Left ventricle myocardium inferior (tissue), 1 donor: Measurements from ENCODE around the gene NRXN2. TPM values are rescaled to one million over a fixed set of nuclear protein-coding genes. Genes with fewer than 3 reads are reported as not detected.

ENCODE experiments used
- DNase-seq: peaks from one replicate; pipeline ENCODE4 v3.0.0-alpha.2; 2020
- H3K27ac ChIP-seq: fragments of 200-600 bp; replicated peaks from 2 replicates; pipeline ENCODE4 v1.8.0; 2021
- H3K27me3 ChIP-seq: fragments of 200-600 bp; 2 replicates; pipeline ENCODE4 v1.8.0; 2021; ENCODE audit warnings: low read depth
- H3K36me3 ChIP-seq: fragments of 200-600 bp; 2 replicates; pipeline ENCODE4 v1.8.0; 2021
- H3K4me1 ChIP-seq: fragments of 200-600 bp; 2 replicates; pipeline ENCODE4 v1.8.0; 2021
- H3K4me3 ChIP-seq: fragments of 200-600 bp; 2 replicates; pipeline ENCODE4 v1.8.0; 2021; ENCODE audit warnings: mild to moderate bottlenecking, moderate library complexity
- H3K9me3 ChIP-seq: fragments of 200-600 bp; replicated peaks from 2 replicates; pipeline ENCODE4 v1.8.0; 2021
- intact Hi-C: fragments of 100-400 bp; cut with micrococcal nuclease; formaldehyde crosslinking; loops from one replicate; pipeline ENCODE4 v1.11.0; 2022
- total RNA-seq: library from RNA; stranded (reverse); fragmentation: NEBNext Ultra II Directional; extraction: Animal tissue kit (Norgen Biotek cat#: 25700); gene quantifications from one replicate; pipeline ENCODE4 v1.2.1, GENCODE V29; 2021
- TF ChIP-seq, protein P1 (sequence below): fragments of 200-600 bp; IDR thresholded peaks from 2 replicates; pipeline ENCODE4 v1.8.0; 2021; ENCODE audit warnings: antibody characterized with exemption, mild to moderate bottlenecking, borderline replicate concordance
- donor health status: DM: no; HTN: yes; CAD: no; lungs with severe emphysema.

Gene NRXN2
- total RNA-seq, 1 donor from 2014 or later, result 0.71 TPM

DNA sequence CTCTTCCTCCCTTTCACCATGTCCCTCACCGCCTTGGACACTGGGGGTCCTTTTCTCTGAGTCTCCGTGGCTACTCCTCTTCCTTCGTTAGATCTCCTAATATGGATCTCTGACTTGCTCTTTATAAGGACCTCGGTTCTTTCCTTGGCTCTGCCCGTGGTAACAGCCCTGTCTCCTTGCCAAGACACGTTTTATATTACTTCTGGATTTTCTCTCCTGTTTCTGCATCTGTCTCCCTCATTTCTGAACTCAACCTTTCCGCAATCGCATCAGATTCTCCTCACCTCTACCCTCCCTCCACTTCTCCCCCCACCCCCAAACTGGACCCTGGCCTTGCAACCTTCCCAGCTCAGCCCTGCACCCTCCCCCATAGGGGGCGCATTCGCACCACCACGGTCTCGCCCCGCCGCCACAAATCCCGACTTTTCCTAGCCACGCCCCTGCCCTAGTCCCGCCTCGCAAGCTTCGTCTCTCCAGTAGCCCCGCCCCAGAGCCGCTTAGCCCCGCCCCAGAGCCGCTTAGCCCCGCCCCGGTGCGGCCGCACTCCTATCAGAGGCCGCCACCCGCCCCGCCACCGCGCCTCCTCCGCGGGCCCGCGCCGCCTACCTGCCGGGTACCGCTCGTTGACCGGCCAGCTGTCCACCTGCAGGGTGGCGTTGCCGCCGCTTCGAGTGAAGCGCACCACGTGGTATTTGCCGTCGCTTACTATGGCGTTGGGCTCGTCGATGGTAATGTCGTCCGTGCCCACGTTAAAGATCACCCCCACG lies 93.0 kb downstream of the NRXN2 start:
- Histone ChIP-seq H3K4me3 (no peak overlapping the region), H3K27me3 (peaks cover 80% of the 10 kb centered on the region), H3K36me3 (no peaks in the 10 kb centered on the region), H3K4me1 (no peaks in the 10 kb centered on the region), H3K9me3 (no peaks in the 10 kb centered on the region), H3K27ac (no peak overlapping the region)
- DNase-seq, result no peak
- TF ChIP-seq, protein P1, sequence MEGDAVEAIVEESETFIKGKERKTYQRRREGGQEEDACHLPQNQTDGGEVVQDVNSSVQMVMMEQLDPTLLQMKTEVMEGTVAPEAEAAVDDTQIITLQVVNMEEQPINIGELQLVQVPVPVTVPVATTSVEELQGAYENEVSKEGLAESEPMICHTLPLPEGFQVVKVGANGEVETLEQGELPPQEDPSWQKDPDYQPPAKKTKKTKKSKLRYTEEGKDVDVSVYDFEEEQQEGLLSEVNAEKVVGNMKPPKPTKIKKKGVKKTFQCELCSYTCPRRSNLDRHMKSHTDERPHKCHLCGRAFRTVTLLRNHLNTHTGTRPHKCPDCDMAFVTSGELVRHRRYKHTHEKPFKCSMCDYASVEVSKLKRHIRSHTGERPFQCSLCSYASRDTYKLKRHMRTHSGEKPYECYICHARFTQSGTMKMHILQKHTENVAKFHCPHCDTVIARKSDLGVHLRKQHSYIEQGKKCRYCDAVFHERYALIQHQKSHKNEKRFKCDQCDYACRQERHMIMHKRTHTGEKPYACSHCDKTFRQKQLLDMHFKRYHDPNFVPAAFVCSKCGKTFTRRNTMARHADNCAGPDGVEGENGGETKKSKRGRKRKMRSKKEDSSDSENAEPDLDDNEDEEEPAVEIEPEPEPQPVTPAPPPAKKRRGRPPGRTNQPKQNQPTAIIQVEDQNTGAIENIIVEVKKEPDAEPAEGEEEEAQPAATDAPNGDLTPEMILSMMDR, result no peak
- intact Hi-C loops, result no loop called here

DNA sequence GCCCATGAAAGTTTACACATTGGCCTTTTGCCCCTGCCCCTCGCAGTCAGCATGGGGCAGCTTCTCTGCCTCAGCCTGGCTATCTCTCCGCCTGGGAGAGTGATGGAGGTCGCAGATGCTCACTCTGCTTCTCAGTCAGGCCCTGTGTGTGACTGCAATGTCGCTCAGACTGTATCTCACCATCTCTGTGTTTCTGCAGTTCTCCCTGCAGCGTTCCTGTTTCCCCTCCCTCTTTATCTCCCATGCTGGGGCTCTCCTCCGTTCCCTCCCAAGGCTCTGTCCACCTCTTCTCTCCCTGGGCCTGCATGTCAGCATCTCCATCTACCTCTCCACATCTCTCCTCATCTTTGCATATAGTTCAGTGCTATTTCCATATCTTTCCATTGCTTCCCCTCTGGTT lies 93.9 kb downstream of the NRXN2 start:
- Histone ChIP-seq H3K9me3 (no peaks in the 10 kb centered on the region), H3K27me3 (peaks cover 72% of the 10 kb centered on the region), H3K4me1 (no peaks in the 10 kb centered on the region), H3K4me3 (no peak overlapping the region), H3K27ac (no peak overlapping the region), H3K36me3 (no peaks in the 10 kb centered on the region)
- TF ChIP-seq, protein P1, result no peak
- intact Hi-C loops, result no loop called here
- DNase-seq, result no peak

DNA sequence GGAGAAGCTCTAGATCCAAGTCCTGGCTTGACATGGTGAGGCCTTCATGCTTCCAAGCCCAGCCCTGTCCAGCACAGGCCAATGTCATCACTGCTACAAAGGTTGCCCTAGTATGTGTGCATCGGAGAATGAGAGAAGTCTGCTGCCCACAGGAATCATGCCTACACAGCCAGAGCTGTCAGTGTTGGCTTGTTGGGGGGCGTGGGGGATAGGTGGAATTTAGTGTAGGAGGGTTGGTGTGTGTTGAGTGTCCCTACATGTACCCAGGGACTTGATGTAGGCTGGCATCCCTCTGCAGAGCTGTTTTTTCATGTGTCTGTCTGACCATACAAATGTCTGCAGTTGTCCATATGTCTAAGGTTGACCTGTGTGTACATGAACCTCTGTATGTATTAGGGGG lies 94.4 kb downstream of the NRXN2 start:
- TF ChIP-seq, protein P1, result no peak
- Histone ChIP-seq H3K4me1 (no peaks in the 10 kb centered on the region), H3K4me3 (no peak overlapping the region), H3K27me3 (peaks cover 67% of the 10 kb centered on the region), H3K9me3 (no peaks in the 10 kb centered on the region), H3K36me3 (no peaks in the 10 kb centered on the region), H3K27ac (no peak overlapping the region)
- DNase-seq, result no peak
- intact Hi-C loops, result no loop called here

DNA sequence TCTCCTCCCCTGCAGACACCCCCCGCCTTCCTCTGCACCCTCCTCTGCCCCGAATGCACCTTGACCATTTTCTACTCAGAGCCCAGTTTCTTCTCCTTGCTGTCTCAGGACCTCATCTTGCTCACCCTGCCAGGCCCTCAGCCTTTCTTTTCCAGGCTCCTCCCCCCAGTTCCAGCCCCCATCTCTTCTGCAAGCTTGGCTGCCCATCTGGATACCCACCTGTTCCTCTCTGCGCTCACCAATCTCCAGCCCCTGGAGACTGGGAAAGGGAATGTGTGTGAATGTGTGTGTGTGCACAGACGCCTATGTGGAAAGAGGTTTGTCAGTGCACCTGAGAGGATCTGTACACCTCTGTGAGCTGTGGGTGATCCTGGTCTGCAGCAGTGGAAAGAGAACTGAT lies 95.6 kb downstream of the NRXN2 start:
- TF ChIP-seq, protein P1, result no peak
- Histone ChIP-seq H3K4me3 (no peak overlapping the region), H3K36me3 (no peaks in the 10 kb centered on the region), H3K4me1 (no peaks in the 10 kb centered on the region), H3K9me3 (no peaks in the 10 kb centered on the region), H3K27me3 (peaks cover 62% of the 10 kb centered on the region), H3K27ac (no peak overlapping the region)
- DNase-seq, result no peak
- intact Hi-C loops, result no loop called here

DNA sequence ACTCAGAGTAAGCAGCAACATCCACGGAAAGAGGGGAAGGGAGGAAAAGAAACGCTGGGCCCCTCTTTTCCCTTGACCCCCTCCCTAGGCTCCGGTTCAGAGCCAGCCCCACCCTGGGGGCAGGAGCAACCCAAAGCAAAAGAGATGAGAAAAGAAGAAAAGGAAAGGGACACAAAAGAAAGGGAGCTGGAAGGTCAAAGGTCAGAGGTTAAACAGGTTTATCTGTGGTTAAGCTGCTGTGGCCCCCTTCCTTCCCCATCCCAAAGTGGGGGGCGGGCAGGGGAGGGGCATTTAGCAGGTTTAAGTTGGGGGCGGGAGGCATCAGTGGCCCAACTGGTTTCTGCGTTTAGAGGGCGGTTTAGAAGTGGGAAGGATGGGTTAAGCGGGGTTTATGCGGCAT lies 96.4 kb downstream of the NRXN2 start:
- Histone ChIP-seq H3K36me3 (no peaks in the 10 kb centered on the region), H3K4me1 (no peaks in the 10 kb centered on the region), H3K27ac (no peak overlapping the region), H3K9me3 (no peaks in the 10 kb centered on the region), H3K27me3 (peaks cover 62% of the 10 kb centered on the region), H3K4me3 (no peak overlapping the region)
- DNase-seq, result no peak
- intact Hi-C loops, result no loop called here
- TF ChIP-seq, protein P1, result no peak
